Endothelial cell of umbilical vein (primary cell): ENCODE data around the gene GLI2. TPM values are rescaled to one million over a fixed set of nuclear protein-coding genes. Genes with fewer than 3 reads are reported as not detected.

Experiments used
- BruUV-seq: library from RNA; stranded (reverse); fragments of 400-500 nt; replicated peaks from 2 replicates; lab custom pipeline; 2021; lab: Mats Ljungman, UMichigan
- CTCF ChIA-PET: fragments of 300-600, 350-600 bp; sonication (Branson Sonifier 250); formaldehyde crosslinking; loops from one replicate; lab custom pipeline; 2021; ENCODE audit warnings: antibody characterized with exemption, inconsistent platforms; lab: Charles Lee
- POLR2A ChIA-PET: fragments of 300-600, 350-600 bp; sonication (Branson Sonifier 250); formaldehyde crosslinking; loops from one replicate; lab custom pipeline; 2021; ENCODE audit warnings: antibody characterized with exemption, inconsistent platforms; lab: Charles Lee
- DNase-seq: peaks from one replicate; pipeline ENCODE4 v3.0.0-alpha.2; 2011; ENCODE audit warnings: low read depth, low spot score
- FAIRE-seq: peaks from 2 replicates; lab custom pipeline; 2011; peaks lifted over from hg19 to GRCh38; lab: Jason Lieb, UNC
- H2AFZ ChIP-seq: 2 replicates; pipeline ENCODE4 v1.6.0; 2012; ENCODE audit warnings: low read depth, low read length, control low read depth, inconsistent platforms
- H3K27ac ChIP-seq: 2 replicates; pipeline ENCODE4 v1.5.1; 2011; ENCODE audit warnings: low read depth, mild to moderate bottlenecking, control low read depth, low read length, moderate library complexity; ENCODE audit not compliant: insufficient read depth
- H3K27me3 ChIP-seq, 2 experiments: 2 replicates each; pipeline versions ENCODE4 v1.6.0 to v1.6.1; 2011; ENCODE audit warnings: low read length in 2 of 2, mixed read lengths in 1 of 2; ENCODE audit not compliant: control insufficient read depth in 2 of 2, insufficient read depth in 2 of 2
- H3K36me3 ChIP-seq, 2 experiments: 2 replicates in 1 of 2; 3 replicates in 1 of 2; pipeline ENCODE4 v1.5.1; 2011; ENCODE audit warnings: low read length in 2 of 2, mild to moderate bottlenecking in 1 of 2, moderate library complexity in 1 of 2; ENCODE audit not compliant: control insufficient read depth in 2 of 2, insufficient read depth in 2 of 2; ENCODE audit errors: extremely low read depth in 1 of 2
- H3K4me1 ChIP-seq: 3 replicates; pipeline ENCODE4 v1.5.1; 2011; ENCODE audit warnings: mild to moderate bottlenecking, low read length; ENCODE audit not compliant: control insufficient read depth, insufficient read depth; ENCODE audit errors: extremely low read depth
- H3K4me2 ChIP-seq: 2 replicates; pipeline ENCODE4 v1.6.1; 2011; ENCODE audit warnings: low read length, control low read depth, mixed read lengths; ENCODE audit not compliant: insufficient read depth
- H3K4me3 ChIP-seq, 3 experiments: fragments of 200-600 bp in 1 of 3; sonication (generic), shearing (Covaris generic) in 1 of 3; replicated peaks in 1 of 3; 2 replicates each; pipeline ENCODE4 v1.5.1; 2011 to 2016; ENCODE audit warnings: control low read depth in 3 of 3, low read length in 3 of 3, mild to moderate bottlenecking in 2 of 3, inconsistent platforms in 1 of 3, low read depth in 1 of 3, moderate library complexity in 1 of 3; ENCODE audit not compliant: insufficient read depth in 1 of 3
- H3K79me2 ChIP-seq: 2 replicates; pipeline ENCODE4 v1.6.0; 2012; ENCODE audit warnings: low read length, inconsistent platforms; ENCODE audit not compliant: control insufficient read depth, insufficient read depth
- H3K9ac ChIP-seq: replicated peaks from 2 replicates; pipeline ENCODE3; 2011; ENCODE audit warnings: low read length, control low read depth; ENCODE audit not compliant: insufficient read depth; ENCODE audit errors: extremely low read depth
- H3K9me1 ChIP-seq: replicated peaks from 3 replicates; pipeline ENCODE4 v1.6.0; 2011; ENCODE audit warnings: mild to moderate bottlenecking, low read length; ENCODE audit not compliant: control insufficient read depth, insufficient read depth; ENCODE audit errors: extremely low read depth
- H3K9me3 ChIP-seq: replicated peaks from 2 replicates; pipeline ENCODE4 v1.5.1; 2012; ENCODE audit warnings: low read length, inconsistent platforms; ENCODE audit not compliant: control insufficient read depth, insufficient read depth
- H4K20me1 ChIP-seq: replicated peaks from 2 replicates; pipeline ENCODE3; 2011; ENCODE audit warnings: mild to moderate bottlenecking, low read length; ENCODE audit not compliant: control insufficient read depth, insufficient read depth; ENCODE audit errors: extremely low read depth
- CTCF ChIP-seq, 2 donors: IDR thresholded peaks; 1 replicate in 1 of 2; 2 replicates in 1 of 2; pipeline ENCODE4 v1.5.1; 2011; ENCODE audit warnings: low read length in 2 of 2, mild to moderate bottlenecking in 2 of 2, moderate library complexity in 2 of 2, control low read depth in 1 of 2, inconsistent platforms in 1 of 2, low read depth in 1 of 2; ENCODE audit not compliant: insufficient read depth in 1 of 2; ENCODE audit errors: extremely low read depth in 1 of 2
- EZH2 ChIP-seq: IDR thresholded peaks from 2 replicates; pipeline ENCODE4 v1.6.1; 2012; ENCODE audit warnings: borderline replicate concordance, low read depth, mild to moderate bottlenecking, moderate library complexity, low read length, inconsistent platforms; ENCODE audit not compliant: severe bottlenecking
- FOS ChIP-seq: IDR thresholded peaks from 2 replicates; pipeline ENCODE4 v1.6.1; 2011; ENCODE audit warnings: mild to moderate bottlenecking, low read length, moderate library complexity, borderline replicate concordance; ENCODE audit not compliant: insufficient read depth
- GATA2 ChIP-seq: IDR thresholded peaks from 2 replicates; pipeline ENCODE4 v1.7.0; 2011; ENCODE audit warnings: low read depth, mild to moderate bottlenecking, moderate library complexity, mixed read lengths, low read length; ENCODE audit not compliant: insufficient read length, insufficient read depth
- JUN ChIP-seq: IDR thresholded peaks from 2 replicates; pipeline ENCODE4 v1.6.1; 2011; ENCODE audit warnings: borderline replicate concordance, low read depth; ENCODE audit not compliant: insufficient read length, insufficient read depth
- MAX ChIP-seq: IDR thresholded peaks from 2 replicates; pipeline ENCODE4 v1.6.1; 2011; ENCODE audit not compliant: insufficient read depth, insufficient read length
- MYC ChIP-seq: IDR thresholded peaks from one replicate; pipeline ENCODE4 v1.6.1; 2011; ENCODE audit warnings: mild to moderate bottlenecking, low read depth, low read length
- POLR2A ChIP-seq: IDR thresholded peaks from 2 replicates; pipeline ENCODE4 v1.6.1; 2012; ENCODE audit warnings: low read depth, mild to moderate bottlenecking, control low read depth, low read length
- POLR2AphosphoS5 ChIP-seq: IDR thresholded peaks from 2 replicates; pipeline ENCODE4 v1.6.1; 2012; ENCODE audit warnings: low read depth, mild to moderate bottlenecking, control low read depth, low read length, moderate library complexity; ENCODE audit not compliant: insufficient read depth
- dilution Hi-C: fragments of 300-500 bp; cut with MboI; formaldehyde crosslinking; loops from one replicate; pipeline ENCODE4 v1.15.0; 2019; ENCODE audit warnings: low sequenced_read_pairs; ENCODE audit not compliant: extremely low pct_ligation_motif_present
- intact Hi-C: fragments of 100-400 bp; cut with micrococcal nuclease; formaldehyde crosslinking; loops from one replicate; pipeline ENCODE4 v1.10.0; 2022
- polyA plus RNA-seq, 4 experiments: library from polyadenylated mRNA; depleted of rRNA in 3 of 4; stranded (reverse) in 3 of 4; unstranded in 1 of 4; fragments of >200 nt; gene quantifications; 2 replicates each; pipeline versions ENCODE4 v1.2.1 to v1.2.3, GENCODE V29; 2011 to 2012; ENCODE audit warnings: missing spikeins in 1 of 4
- total RNA-seq: library from RNA; stranded (reverse); gene quantifications from 2 replicates; pipeline ENCODE4 v1.2.3, GENCODE V29; 2021

The GLI2 gene
- total and polyA plus RNA-seq, 2 donors (not counting 3 experiments of a cell fraction or from before 2014, with no cell fraction given) = 0.13 TPM; not detected in 1

GRCh38 chr2:120690521-120690920, 45.1 kb upstream of the GLI2 start:
- Histone ChIP-seq H3K9me3 (no peaks in the 10 kb centered on the region), H3K27me3 (peaks cover 8 to 11% of the 10 kb centered on the region in 2 experiments), H3K36me3 (no peaks in the 10 kb centered on the region), H4K20me1 (no peaks in the 10 kb centered on the region), H3K9me1 (no peaks in the 10 kb centered on the region), H3K4me1 (peaks cover 5% of the 10 kb centered on the region), H3K27ac (no peak overlapping the region), H3K4me2 (no peak overlapping the region), H3K4me3 (no peak overlapping the region), H2AFZ (no peak overlapping the region), H3K79me2 (no peaks in the 10 kb centered on the region), H3K9ac (no peak overlapping the region)
- POLR2A ChIA-PET = no interaction called here
- CTCF ChIA-PET = interaction anchor here (1.0 to 2.5 kb wide), 6 partner anchors 10 to 394 kb away, joined by 3 to 11 read pairs (median 4); no protein-coding TSS in a partner anchor
- FAIRE-seq (no peak), DNase-seq (no peak)
- dilution Hi-C loops = no loop called here
- no TSS peak for BruUV-seq
- intact Hi-C loops = loop anchor here (10.0 kb wide), 1 partner anchor 224 kb away; no protein-coding TSS in a partner anchor
- TF ChIP-seq CTCF (IDR thresholded peaks at IDR 0.05; ENCODE audit: extremely low read depth in 1 of 2, insufficient read depth in 1 of 2, low read depth in 1 of 2, low read length in 2 of 2) (no peak), MAX (no peak), EZH2 (no peak)

DNA sequence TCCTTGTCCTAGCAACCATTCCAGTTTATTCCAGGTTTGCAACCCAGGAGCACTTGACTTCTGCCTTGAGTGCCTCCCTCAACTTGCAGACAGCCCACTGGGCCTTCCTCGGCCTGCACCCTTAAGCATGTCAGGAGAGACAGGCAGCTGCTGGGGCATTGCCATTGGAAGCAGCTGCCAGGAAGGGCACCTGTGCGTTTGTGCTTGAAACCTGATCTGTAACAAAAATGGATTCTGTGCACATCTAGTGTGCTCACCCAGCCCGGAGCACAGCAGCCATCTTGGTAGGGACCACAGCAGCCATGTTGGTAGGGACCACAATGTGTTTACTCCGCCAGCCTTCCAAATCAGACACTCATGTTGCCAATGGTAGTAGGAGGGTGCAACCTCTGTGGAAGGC, 44.3 kb upstream of the GLI2 start:
- Histone ChIP-seq H3K27ac (no peak overlapping the region), H3K9me3 (no peaks in the 10 kb centered on the region), H3K79me2 (no peaks in the 10 kb centered on the region), H3K36me3 (no peaks in the 10 kb centered on the region), H3K9ac (no peak overlapping the region), H3K4me2 (no peak overlapping the region), H3K27me3 (peaks cover 15 to 17% of the 10 kb centered on the region in 2 experiments), H3K4me3 (no peak overlapping the region), H3K9me1 (no peaks in the 10 kb centered on the region), H3K4me1 (peaks cover 5% of the 10 kb centered on the region), H2AFZ (no peak overlapping the region), H4K20me1 (no peaks in the 10 kb centered on the region)
- intact Hi-C loops = loop anchor here (10.0 kb wide), 1 partner anchor 223 kb away; no protein-coding TSS in a partner anchor
- no peak for TF ChIP-seq CTCF (IDR thresholded peaks at IDR 0.05; ENCODE audit: extremely low read depth in 1 of 2, insufficient read depth in 1 of 2, low read depth in 1 of 2, low read length in 2 of 2)
- TF ChIP-seq POLR2AphosphoS5 = no peak
- TF ChIP-seq FOS = no peak
- no peak for TF ChIP-seq JUN
- no peak for TF ChIP-seq MYC
- no peak for TF ChIP-seq GATA2
- no peak for TF ChIP-seq POLR2A
- no peak for TF ChIP-seq MAX
- no peak for TF ChIP-seq EZH2
- FAIRE-seq (no peak), DNase-seq (no peak)
- ChIA-PET CTCF (interaction anchor here (1.7 kb wide), 1 partner anchor 388 kb away, joined by 12 read pairs; no protein-coding TSS in a partner anchor), POLR2A (no interaction called here)
- dilution Hi-C loops = no loop called here
- no TSS peak for BruUV-seq
